GM13977 (cell line): ENCODE data around the gene FAM210B.

Source experiments
- DNase-seq: peaks from one replicate; pipeline ENCODE4 v3.0.0; 2012; ENCODE audit warnings: low spot score
- in situ Hi-C: fragments of 300-500 bp; cut with MboI; formaldehyde crosslinking; loops from one replicate; pipeline ENCODE4 v1.12.0; 2022; ENCODE audit warnings: low sequenced_read_pairs, low pct_unique_long_range_greater_than_20kb, mixed read lengths, inconsistent platforms; ENCODE audit not compliant: unreplicated experiment
- TF ChIP-seq, protein P1 (sequence below): IDR thresholded peaks from 2 replicates; pipeline ENCODE4 v1.5.1; 2012; ENCODE audit warnings: mild to moderate bottlenecking, control low read depth; ENCODE audit not compliant: insufficient read depth; ENCODE audit errors: extremely low read depth, missing control alignments

Gene FAM210B, protein sequence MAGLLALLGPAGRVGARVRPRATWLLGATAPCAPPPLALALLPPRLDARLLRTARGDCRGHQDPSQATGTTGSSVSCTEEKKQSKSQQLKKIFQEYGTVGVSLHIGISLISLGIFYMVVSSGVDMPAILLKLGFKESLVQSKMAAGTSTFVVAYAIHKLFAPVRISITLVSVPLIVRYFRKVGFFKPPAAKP

DNA sequence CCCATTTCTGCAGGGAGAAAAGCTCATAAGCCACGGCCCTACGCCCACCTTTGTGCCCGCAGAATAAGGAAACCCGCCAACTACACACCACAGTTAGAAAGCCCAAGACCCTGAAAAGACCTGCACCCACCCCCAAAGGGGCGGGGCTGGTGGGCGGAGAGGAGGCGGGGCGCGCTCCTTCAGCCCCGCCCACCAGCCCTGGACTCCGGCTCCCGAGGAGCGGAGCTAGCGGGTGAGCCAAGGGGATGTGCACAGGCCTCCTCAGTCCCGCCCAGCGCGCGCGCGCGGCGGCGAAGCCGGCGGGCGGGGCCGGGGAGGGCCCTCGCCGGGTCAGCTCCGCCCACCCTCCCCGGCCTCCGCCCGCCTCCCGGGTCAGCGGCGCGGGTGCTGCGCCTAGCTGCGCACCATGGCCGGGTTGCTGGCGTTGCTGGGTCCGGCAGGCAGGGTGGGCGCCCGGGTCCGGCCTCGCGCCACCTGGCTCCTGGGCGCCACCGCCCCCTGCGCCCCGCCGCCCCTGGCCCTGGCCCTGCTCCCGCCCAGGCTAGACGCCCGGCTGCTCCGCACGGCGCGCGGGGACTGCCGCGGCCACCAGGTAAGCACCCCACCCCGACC, at the start of gene FAM210B:
Gene FAM210B, plus strand, starts transcription at position 375 of the 612 bp plus-strand sequence. Its CDS starts 32 bp downstream, at position 407.
- in situ Hi-C loops = no loop called here
- peak; percentile 97 for DNase-seq

DNA sequence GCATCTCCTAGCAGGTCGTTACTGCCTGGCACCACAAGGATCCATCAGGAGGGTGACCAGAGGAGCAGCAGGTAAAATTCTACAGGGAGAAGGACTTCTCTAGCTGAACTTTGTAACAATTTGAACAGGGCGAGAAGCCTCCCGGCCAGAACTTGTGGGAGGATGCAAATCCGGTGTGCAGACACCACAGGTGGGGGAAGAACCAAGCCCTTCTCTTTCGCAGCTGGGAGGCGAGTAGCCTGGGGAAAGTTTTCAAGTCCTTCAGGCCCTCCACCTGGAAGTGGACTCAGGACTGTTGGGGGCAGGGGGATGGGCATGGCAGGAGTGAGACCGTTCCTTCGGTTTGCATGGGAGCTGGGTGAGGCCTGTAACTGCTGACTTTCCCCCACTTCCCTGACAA, 42.7 kb upstream of the FAM210B start:
- TF ChIP-seq, protein P1, sequence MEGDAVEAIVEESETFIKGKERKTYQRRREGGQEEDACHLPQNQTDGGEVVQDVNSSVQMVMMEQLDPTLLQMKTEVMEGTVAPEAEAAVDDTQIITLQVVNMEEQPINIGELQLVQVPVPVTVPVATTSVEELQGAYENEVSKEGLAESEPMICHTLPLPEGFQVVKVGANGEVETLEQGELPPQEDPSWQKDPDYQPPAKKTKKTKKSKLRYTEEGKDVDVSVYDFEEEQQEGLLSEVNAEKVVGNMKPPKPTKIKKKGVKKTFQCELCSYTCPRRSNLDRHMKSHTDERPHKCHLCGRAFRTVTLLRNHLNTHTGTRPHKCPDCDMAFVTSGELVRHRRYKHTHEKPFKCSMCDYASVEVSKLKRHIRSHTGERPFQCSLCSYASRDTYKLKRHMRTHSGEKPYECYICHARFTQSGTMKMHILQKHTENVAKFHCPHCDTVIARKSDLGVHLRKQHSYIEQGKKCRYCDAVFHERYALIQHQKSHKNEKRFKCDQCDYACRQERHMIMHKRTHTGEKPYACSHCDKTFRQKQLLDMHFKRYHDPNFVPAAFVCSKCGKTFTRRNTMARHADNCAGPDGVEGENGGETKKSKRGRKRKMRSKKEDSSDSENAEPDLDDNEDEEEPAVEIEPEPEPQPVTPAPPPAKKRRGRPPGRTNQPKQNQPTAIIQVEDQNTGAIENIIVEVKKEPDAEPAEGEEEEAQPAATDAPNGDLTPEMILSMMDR = no peak
- no peak for DNase-seq
- in situ Hi-C loops = no loop called here

More for the DNA sequence above, at the start of gene FAM210B:
- TF ChIP-seq, protein P1 = no peak

GRCh38 chr20:56316483-56316882, 42.3 kb upstream of the FAM210B start:
- TF ChIP-seq, protein P1 = no peak
- DNase-seq = no peak
- in situ Hi-C loops = no loop called here

GRCh38 chr20:56322681-56323080, 36.1 kb upstream of the FAM210B start:
- TF ChIP-seq, protein P1 = no peak
- in situ Hi-C loops = no loop called here
- DNase-seq = no peak

GRCh38 chr20:56323206-56323605, 35.6 kb upstream of the FAM210B start:
- TF ChIP-seq, protein P1 = no peak
- in situ Hi-C loops = no loop called here
- no peak for DNase-seq

DNA sequence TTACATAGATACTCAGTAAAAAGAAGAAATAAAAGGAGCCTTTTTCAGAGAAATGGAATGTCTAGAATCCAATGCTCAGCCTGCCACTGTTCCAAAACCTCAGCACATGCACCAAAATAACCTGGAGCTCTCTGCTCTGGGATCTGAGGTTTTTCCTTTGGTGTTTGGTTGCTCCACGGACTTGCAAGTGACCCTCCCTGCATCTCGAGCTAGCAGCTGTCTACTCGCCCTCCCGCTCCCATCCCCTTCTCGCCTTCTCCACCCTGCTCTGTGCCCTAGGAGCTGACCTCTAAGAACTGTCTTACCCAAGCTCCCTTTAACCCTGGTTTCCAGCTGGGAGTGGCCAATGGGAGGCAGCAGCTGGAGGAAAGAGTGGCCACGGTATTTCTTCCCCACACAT, 35.1 kb upstream of the FAM210B start:
- in situ Hi-C loops = no loop called here
- TF ChIP-seq, protein P1 = no peak
- DNase-seq = no peak
